DMS153 (cell line): ENCODE measurements around the gene ARHGEF38.

Experiments used
- DNase-seq: peaks from one replicate; lab custom pipeline; 2025; lab: John Stamatoyannopoulos, UW

Gene ARHGEF38

GRCh38 chr4:105558277-105558676 lies 5.9 kb downstream of the ARHGEF38 start:
- peak; percentile 63 for DNase-seq

DNA sequence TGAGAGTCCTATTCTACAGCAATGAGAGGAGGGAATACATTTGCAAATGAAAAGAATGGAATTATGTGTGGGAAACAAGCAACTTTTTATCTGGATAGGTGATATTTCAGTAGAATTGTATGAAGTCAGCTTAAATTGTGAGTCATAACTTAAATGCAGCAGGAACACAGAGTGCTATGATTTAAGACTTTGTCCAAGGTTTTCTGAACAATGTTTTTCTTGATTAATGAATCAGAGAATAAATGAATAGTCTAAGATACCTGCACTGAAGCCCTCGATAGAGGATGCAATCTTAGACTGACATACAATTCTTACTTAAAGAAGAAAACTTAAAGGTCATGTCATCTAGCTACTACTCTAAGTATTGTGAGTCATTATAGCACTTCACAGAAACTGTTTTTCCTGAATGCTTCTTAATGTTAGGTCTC lies 8.0 kb downstream of the ARHGEF38 start:
- no peak for DNase-seq

GRCh38 chr4:105563352-105563751 lies 10.9 kb downstream of the ARHGEF38 start:
- no peak for DNase-seq

GRCh38 chr4:105568584-105568983 lies 16.2 kb downstream of the ARHGEF38 start:
- no peak for DNase-seq

DNA sequence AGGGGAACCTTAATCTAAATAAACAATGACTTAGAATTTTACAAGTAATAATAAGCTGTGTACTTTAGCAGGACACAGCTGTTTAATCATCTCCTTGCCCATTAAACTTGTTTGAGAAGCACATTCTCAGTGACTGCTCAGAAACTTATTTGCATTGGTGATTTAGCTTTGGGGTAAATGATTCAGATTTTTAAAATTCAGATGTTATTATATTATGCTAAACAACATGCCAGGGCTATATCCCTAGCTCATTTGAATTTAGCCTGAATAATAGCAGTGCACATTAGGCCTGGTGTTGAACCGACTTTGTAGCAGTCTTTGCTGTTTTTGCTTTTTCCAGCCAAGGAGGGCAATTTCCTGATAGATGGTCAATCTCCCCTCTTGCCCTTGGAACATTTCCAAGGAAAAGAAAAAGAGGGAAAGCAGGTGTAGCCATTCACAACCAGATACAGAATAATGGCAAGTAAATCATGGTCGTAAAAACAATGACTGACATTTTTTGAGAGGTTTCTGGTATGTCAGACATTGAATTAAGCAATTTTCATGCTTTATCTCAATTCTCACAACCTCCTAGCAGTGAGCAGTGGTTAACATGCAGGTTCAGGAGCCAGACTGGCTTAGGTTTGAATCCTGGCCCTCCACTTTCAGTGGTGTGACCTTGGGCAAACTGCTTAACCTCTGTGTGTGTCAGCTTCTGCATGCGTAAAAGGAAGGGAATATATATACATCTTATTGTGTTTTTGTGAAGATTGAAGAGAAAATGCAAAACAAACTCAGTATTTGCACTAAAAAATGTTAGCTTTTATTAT lies 16.8 kb downstream of the ARHGEF38 start:
- peak; percentile 57 for DNase-seq

DNA sequence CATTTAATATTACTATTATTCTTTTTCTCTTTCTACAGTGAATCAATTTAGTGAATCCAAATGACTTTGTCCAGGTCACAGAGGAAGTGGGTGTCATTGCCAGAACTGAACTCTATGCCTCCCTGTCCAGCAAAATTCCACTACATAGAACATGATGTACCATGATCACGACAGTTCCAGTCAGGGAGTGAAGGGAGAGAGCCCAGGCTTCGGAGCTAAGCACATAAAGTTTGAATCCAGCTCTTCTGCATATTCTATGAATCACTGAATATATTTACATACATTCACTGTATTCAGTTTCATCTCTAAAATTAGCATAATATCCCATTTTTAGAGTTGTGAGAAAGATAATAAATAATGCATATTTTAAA lies 17.4 kb downstream of the ARHGEF38 start:
- no peak for DNase-seq

- peak; percentile 20 for DNase-seq
Measured at GRCh38 chr4:105572296-105572695, 19.9 kb downstream of the ARHGEF38 start.

GRCh38 chr4:105586638-105587328 lies 34.4 kb downstream of the ARHGEF38 start:
- DNase-seq, result no peak

- DNase-seq, result no peak
Measured at GRCh38 chr4:105587841-105588240, 35.4 kb downstream of the ARHGEF38 start.

- DNase-seq, result no peak
Measured at GRCh38 chr4:105588252-105588651, 35.8 kb downstream of the ARHGEF38 start.

DNA sequence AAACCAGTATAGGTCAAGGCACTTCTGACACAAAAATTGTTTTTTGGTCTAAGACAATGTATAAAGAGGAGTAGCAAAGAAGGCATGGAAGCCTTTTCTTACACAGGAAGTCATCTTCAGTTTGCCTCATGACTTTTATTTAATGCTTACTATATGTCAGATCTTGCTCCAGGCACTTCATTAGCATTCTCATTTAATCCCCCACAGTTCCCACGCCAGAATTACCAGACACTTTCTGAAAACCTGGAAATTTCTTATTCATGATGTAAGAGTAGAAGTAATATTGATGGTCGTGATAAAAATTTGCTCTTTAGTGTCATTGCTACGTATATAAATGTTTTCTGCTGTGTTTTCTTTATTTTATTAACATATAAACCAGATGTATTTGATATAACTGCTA lies 39.2 kb downstream of the ARHGEF38 start:
- no peak for DNase-seq

GRCh38 chr4:105594099-105595010 lies 41.9 kb downstream of the ARHGEF38 start:
- no peak for DNase-seq

DNA sequence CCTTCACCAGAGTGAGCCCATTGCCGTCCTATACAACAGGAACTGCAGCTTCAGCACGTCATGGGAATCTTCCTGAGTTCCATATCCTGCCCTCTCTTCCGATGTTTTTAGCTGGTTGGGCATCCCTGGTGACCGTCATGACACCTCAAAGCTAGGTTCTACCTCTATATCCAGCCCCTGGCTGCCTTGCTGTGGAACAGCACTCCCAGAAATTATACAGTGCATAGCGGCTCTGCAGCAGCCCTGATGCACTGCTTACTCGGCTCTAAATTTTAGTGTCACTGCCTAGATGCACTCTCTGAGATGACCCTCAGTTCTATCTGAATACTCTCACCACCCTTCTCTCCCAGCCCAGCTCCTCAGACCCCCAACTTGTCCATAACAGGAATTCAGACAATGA lies 44.3 kb downstream of the ARHGEF38 start:
- no peak for DNase-seq

- no peak for DNase-seq
Measured at GRCh38 chr4:105598052-105598451, 45.6 kb downstream of the ARHGEF38 start.

DNA sequence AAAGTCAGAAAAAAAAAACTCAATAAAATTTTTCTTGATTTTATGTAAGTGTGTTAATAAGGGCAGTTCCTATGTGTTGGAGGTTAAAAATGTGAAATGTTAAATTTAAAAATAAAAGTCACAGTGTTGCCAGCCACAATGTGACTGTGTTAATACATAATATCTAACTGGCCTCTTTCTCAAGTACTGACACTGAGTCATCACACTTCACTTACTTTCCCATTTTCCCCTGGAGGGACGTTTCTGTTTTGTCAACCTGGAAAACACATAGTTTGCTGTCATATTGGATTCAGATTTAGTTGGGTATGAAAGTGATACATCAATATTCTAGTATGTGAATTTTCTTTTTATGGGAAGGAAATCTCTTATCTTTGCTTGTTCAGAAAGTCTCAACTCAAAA lies 46.4 kb downstream of the ARHGEF38 start:
- DNase-seq, result no peak

- no peak for DNase-seq
Measured at GRCh38 chr4:105599482-105599881, 47.1 kb downstream of the ARHGEF38 start.

DNA sequence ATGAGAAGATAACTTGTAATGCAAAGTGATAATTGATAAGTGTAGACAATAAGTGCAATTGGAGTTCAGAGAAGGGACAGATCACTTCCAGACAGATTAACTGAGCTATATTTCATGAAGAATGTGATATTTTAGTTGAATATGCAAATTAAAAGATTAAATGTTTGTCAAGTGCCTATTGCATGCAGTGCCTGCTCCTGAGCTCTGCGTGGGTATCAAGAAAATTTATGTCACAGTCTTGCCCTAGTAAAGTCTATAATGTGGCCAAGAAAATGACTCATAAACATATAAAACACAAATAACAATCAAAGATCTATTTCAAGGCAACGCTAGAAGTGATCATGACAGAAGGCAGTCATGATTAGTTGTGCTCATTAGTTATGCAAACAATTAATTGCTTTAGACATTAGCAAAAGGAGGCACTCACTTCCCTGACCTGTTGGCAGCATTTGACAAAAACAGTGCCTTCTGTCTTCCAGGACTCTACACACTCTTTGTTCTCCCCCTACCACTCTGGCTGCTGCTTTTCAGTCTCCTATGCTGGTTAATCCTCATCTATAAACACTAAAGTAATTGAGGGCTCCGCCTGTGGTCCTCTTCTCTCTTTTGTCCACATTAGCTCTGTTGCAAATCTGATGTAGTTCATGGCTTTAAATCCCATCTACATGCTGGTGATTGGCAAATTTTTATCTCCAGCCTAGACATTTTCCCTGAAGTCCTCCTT lies 47.7 kb downstream of the ARHGEF38 start:
- no peak for DNase-seq

GRCh38 chr4:105600951-105601350 lies 48.5 kb downstream of the ARHGEF38 start:
- no peak for DNase-seq

DNA sequence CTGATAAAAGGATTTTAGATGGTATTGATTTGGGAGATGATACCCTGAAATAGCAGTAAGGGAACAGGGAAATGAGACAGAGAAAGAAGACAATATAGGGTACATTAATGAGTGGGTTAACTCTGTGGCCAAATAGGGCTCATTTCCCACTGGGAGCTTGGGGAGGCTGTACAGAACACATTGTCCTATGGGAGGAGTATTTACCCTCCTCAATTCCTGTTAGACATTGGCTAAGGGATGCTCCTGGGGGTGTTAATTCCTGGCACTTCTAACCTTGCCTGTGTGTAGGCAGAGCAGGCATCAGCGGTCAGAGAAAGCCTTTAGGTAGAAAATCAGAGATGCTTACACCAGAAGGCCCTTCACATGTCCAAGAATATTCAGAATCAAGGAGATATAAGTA lies 49.0 kb downstream of the ARHGEF38 start:
- DNase-seq, result no peak

- no peak for DNase-seq
Measured at GRCh38 chr4:105603158-105603557, 50.7 kb downstream of the ARHGEF38 start.

- DNase-seq, result no peak
Measured at GRCh38 chr4:105605493-105605892, 53.1 kb downstream of the ARHGEF38 start.

- no peak for DNase-seq
Measured at GRCh38 chr4:105607876-105608275, 55.5 kb downstream of the ARHGEF38 start.
